ENCODE results near the gene DLD. TPM values are rescaled to one million over a fixed set of nuclear protein-coding genes. Genes with fewer than 3 reads are reported as not detected.

DLD gene
- total and polyA plus RNA-seq, 2 of the 8 experiments (the other 6 are each of a cell fraction or from before 2014, with no cell fraction given) = 63.7 to 88.5 TPM

GRCh38 chr7:107931740-107932515, 40.9 kb downstream of the DLD start:
- no peak overlapping the region for H2AFZ ChIP-seq (ENCODE audit: low read length)
- no peak overlapping the region for H3K4ac ChIP-seq (replicated peaks; ENCODE audit: insufficient read length, low read depth, low read length)
- peaks cover 7 to 36% (median 17%) of the 10 kb centered on the region in 4 experiments for H3K4me1 ChIP-seq (replicated peaks in 1 of 4; ENCODE audit: control insufficient read depth in 3 of 4, insufficient read depth in 4 of 4, low read length in 3 of 4)
- H4K8ac ChIP-seq (ENCODE audit: extremely low read depth, insufficient read depth, low read length) = peak overlapping the region; percentile 9; the same call in 1 of the 2 replicates
- peak overlapping the region in 2 of 4 experiments; percentile 3 to 29; a peak in 2 of 8 replicates for H3K4me3 ChIP-seq (ENCODE audit: extremely low read depth in 1 of 4, insufficient read depth in 2 of 4, low read depth in 3 of 4, low read length in 4 of 4)
- 74% methylated on average over 5 of the region's 5 CpGs; no CpG with 5 or more reads in 1 of the 2 experiments for WGBS, 2 experiments (ENCODE audit: extremely low coverage in 1 of 2, insufficient coverage in 1 of 2, insufficient read length in 1 of 2, insufficient replicate concordance in 2 of 2, low coverage in 1 of 2, low lambda C conversion rate in 2 of 2, missing lambda C conversion rate in 1 of 2)
- peak overlapping the region; percentile 2; the same call in 1 of the 2 replicates for H3K27ac ChIP-seq (ENCODE audit: low read depth, low read length)
- no peaks in the 10 kb centered on the region for H3K23me2 ChIP-seq (ENCODE audit: low read depth, low read length)
- peak; percentile 65 for FAIRE-seq
- H2AK5ac ChIP-seq (ENCODE audit: low read depth, low read length) = peak overlapping the region; percentile 30; the same call in 1 of the 2 replicates
- H3K4me2 ChIP-seq (ENCODE audit: insufficient read depth in 1 of 2, low read depth in 2 of 2, low read length in 2 of 2) = peak overlapping the region; percentile 57 to 63
- H3K9ac ChIP-seq (replicated peaks in 1 of 4; ENCODE audit: extremely low read depth in 1 of 4, low read depth in 3 of 4, low read length in 3 of 4) = peak overlapping the region in 1 of 4 experiments; percentile 0; a peak in 2 of 7 replicates
- H4K5ac ChIP-seq (ENCODE audit: insufficient read length, low read depth, low read length) = peak overlapping the region; percentile 39
- no peak overlapping the region for H2BK15ac ChIP-seq (ENCODE audit: low read length)
- no peaks in the 10 kb centered on the region for H3K79me1 ChIP-seq (ENCODE audit: low read depth, low read length)
- H3K23ac ChIP-seq (ENCODE audit: insufficient read length) = no peak overlapping the region
- peak overlapping the region; percentile 16; the same call in 1 of the 2 replicates for H2BK20ac ChIP-seq (ENCODE audit: low read length)
- H3K56ac ChIP-seq (replicated peaks; ENCODE audit: insufficient read length, low read depth, low read length) = no peak overlapping the region
- H3K14ac ChIP-seq (ENCODE audit: insufficient read length) = no peak overlapping the region
- ChIA-PET POLR2A (ENCODE audit: partially characterized antibody) (interaction anchor here (1.3 to 4.8 kb wide), 3 partner anchors 21 to 71 kb away, joined by 5 to 36 read pairs (median 18); partner anchors contain the start of gene LAMB1), CTCF (ENCODE audit: partially characterized antibody) (interaction anchor here (0.7 to 1.8 kb wide), 4 partner anchors 13 to 103 kb away, joined by 3 to 5 read pairs (median 4); no protein-coding TSS in a partner anchor)
- no peaks in the 10 kb centered on the region; a peak in 3 of 7 replicates for H3K27me3 ChIP-seq (replicated peaks in 1 of 4; ENCODE audit: control insufficient read depth in 3 of 4, extremely low read depth in 1 of 4, insufficient read depth in 3 of 4, low read length in 3 of 4)
- no peaks in the 10 kb centered on the region for H3K79me2 ChIP-seq (ENCODE audit: control insufficient read depth in 1 of 2, insufficient read depth in 2 of 2, low read length in 2 of 2)
- no peaks in the 10 kb centered on the region for H4K20me1 ChIP-seq (replicated peaks in 1 of 2; ENCODE audit: control insufficient read depth in 1 of 2, insufficient read depth in 2 of 2, low read length in 2 of 2)
- H3K9me3 ChIP-seq (ENCODE audit: insufficient read depth in 2 of 2, low read depth in 1 of 2, low read length in 1 of 2) = no peaks in the 10 kb centered on the region
- no peak for DNase-seq (ENCODE audit: low read depth in 1 of 2, low spot score in 2 of 2)
- H3K18ac ChIP-seq (ENCODE audit: extremely low read depth, low read length) = peak overlapping the region; percentile 39; the same call in 1 of the 2 replicates
- peak overlapping the region; percentile 57 for H2BK120ac ChIP-seq (replicated peaks; ENCODE audit: low read depth, low read length)
- H3K36me3 ChIP-seq (ENCODE audit: control insufficient read depth in 2 of 4, insufficient read depth in 4 of 4, low read length in 3 of 4) = peaks cover 0 to 57% (median 5%) of the 10 kb centered on the region in 4 experiments; a peak in 5 of 8 replicates
- H2BK12ac ChIP-seq (ENCODE audit: low read depth, low read length) = peak overlapping the region; percentile 45; the same call in 1 of the 2 replicates
- peak overlapping the region; percentile 75 for H4K91ac ChIP-seq (replicated peaks; ENCODE audit: insufficient read length, low read length)
- TF ChIP-seq TCF12 (IDR thresholded peaks at IDR 0.05; ENCODE audit: low read depth, low read length) (0 out of 2 replicates have a peak, but pooled peaks have one; percentile 32), POLR2A (IDR thresholded peaks at IDR 0.05; ENCODE audit: control extremely low read depth in 1 of 2, low read depth in 2 of 2, low read length in 2 of 2) (no peak)
- no peak overlapping the region for H2BK5ac ChIP-seq (ENCODE audit: low read depth, low read length)

All from H1 (cell line).